HepG2 (cell line): ENCODE measurements around the gene KLRD1.

Source experiments
- CTCF ChIP-seq: sonication (generic); formaldehyde crosslinking; IDR thresholded peaks from 2 replicates; pipeline ENCODE4 v1.5.0; 2020; ENCODE audit warnings: mild to moderate bottlenecking, missing genetic modification reagents, moderate library complexity
- FOSL2 ChIP-seq: sonication (generic); formaldehyde crosslinking; IDR thresholded peaks from 2 replicates; pipeline ENCODE4 v1.4.0; 2020; ENCODE audit warnings: missing genetic modification reagents
- HMG20B ChIP-seq: conservative IDR thresholded peaks from 2 replicates; pipeline ENCODE4 v1.6.1; 2016; ENCODE audit warnings: missing genetic modification reagents, missing compliant biosample characterization
- HNRNPUL1 ChIP-seq: fragments of 200-400 bp; formaldehyde crosslinking; IDR thresholded peaks from 2 replicates; pipeline ENCODE4 v1.6.1; 2017; ENCODE audit warnings: low read depth, mild to moderate bottlenecking, low read length, moderate library complexity
- KDM1A ChIP-seq: IDR thresholded peaks from 2 replicates; pipeline ENCODE4 v1.6.1; 2016; ENCODE audit warnings: missing compliant biosample characterization
- NFYC ChIP-seq: IDR thresholded peaks from 2 replicates; pipeline ENCODE4 v1.6.1; 2016; ENCODE audit warnings: missing genetic modification reagents, missing compliant biosample characterization
- ZNF124 ChIP-seq: sonication (generic); formaldehyde crosslinking; IDR thresholded peaks from 2 replicates; pipeline ENCODE4 v1.4.0; 2020; ENCODE audit warnings: missing genetic modification reagents
- ZNF281 ChIP-seq: sonication (generic); formaldehyde crosslinking; IDR thresholded peaks from 2 replicates; pipeline ENCODE4 v1.4.0; 2020; ENCODE audit warnings: missing genetic modification reagents, borderline replicate concordance
- ZNF468 ChIP-seq: sonication (generic); formaldehyde crosslinking; IDR thresholded peaks from 2 replicates; pipeline ENCODE4 v1.8.0; 2022; ENCODE audit warnings: mild to moderate bottlenecking, moderate library complexity, missing genetic modification reagents
- TF ChIP-seq, protein P1 (sequence below): sonication (generic); formaldehyde crosslinking; IDR thresholded peaks from 2 replicates; pipeline ENCODE4 v1.4.0; 2020; ENCODE audit warnings: missing genetic modification reagents
- TF ChIP-seq, protein P2 (sequence below): sonication (generic); formaldehyde crosslinking; IDR thresholded peaks from 2 replicates; pipeline ENCODE4 v1.8.1; 2023; ENCODE audit warnings: missing genetic modification reagents, inconsistent platforms, borderline replicate concordance

- TF ChIP-seq CTCF (CRISPR knock-in tag) (no peak), KDM1A (CRISPR knock-in tag) (no peak), FOSL2 (CRISPR knock-in tag) (no peak), HNRNPUL1 (no peak), NFYC (CRISPR knock-in tag) (no peak), ZNF468 (CRISPR knock-in tag) (no peak), ZNF124 (no peak), HMG20B (CRISPR knock-in tag) (no peak), ZNF281 (no peak)
- TF ChIP-seq, protein P1, sequence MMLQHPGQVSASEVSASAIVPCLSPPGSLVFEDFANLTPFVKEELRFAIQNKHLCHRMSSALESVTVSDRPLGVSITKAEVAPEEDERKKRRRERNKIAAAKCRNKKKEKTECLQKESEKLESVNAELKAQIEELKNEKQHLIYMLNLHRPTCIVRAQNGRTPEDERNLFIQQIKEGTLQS, result no peak
- TF ChIP-seq, protein P2, sequence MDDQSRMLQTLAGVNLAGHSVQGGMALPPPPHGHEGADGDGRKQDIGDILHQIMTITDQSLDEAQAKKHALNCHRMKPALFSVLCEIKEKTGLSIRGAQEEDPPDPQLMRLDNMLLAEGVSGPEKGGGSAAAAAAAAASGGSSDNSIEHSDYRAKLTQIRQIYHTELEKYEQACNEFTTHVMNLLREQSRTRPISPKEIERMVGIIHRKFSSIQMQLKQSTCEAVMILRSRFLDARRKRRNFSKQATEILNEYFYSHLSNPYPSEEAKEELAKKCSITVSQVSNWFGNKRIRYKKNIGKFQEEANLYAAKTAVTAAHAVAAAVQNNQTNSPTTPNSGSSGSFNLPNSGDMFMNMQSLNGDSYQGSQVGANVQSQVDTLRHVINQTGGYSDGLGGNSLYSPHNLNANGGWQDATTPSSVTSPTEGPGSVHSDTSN (CRISPR knock-in tag), result no peak
Observed at GRCh38 chr12:10354502-10354901, 46.8 kb downstream of the KLRD1 start.
